GM19328 (cell line): ENCODE results near the gene UNCX.

ENCODE experiments used
- ATAC-seq: cut with Tn5 transposase; IDR thresholded peaks from one replicate; pipeline ENCODE4 v1.9.1; 2021; ENCODE audit warnings: mild to moderate bottlenecking, moderate library complexity; ENCODE audit not compliant: unreplicated experiment

The UNCX gene

DNA sequence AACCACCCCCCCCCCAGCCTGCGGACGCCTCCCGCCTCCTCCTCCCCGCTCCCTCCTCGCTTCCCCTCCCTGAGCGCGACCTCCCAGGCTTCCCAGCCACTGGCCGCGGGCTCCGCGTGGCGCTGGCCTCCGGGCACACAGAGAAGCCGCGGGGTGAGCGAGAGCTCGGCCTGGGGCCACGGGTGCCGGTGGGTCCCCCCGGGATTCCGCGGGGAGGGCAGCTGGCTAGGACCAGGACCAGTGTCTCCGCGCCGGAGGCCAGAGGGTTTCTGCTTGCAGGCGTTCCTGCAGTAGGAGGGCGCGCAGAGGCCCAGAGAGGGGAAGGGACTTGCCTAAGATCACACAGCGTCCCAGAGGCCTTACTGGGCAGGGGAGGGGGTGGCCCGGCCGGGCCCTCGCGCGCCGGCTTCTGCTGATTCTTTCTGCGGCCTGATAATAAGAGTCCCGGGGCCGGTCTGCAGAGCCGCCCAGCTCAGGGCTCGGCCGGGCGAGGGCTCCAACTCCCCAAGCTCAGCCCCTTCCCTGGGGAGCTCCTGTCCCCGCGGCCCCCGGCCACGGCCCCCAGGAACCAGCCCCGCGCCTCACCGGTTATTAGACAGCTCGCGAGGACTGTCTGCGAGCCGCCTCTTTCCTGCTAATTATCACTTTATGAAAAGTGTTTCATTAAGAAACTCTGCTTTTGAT lies 10.1 kb downstream of the UNCX start:
- ATAC-seq, result no peak

- ATAC-seq, result no peak
These were observed 10.8 kb downstream of the UNCX start for GRCh38 chr7:1243290-1243963.

DNA sequence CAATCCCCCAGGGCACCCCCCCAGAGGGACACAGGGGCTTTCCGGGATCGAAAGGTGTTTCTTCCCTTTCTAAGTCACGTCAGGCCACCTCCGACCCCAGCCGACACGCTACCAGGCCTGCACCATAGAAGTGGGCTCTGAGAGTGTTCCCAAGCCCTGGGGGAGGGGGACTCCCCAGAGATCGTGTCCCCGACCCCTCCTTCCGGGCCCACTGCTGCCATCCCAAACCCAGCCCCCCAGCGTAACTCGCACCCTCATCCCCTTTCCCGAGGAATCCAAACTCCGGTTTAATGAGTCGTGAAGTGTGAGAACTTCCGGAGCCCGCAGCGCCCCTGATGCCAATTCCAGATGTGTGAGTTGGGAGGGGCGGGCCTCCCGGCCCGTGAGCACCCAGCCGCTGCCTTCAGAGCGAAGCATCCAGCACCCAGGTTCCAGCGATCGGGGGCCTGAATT lies 11.3 kb downstream of the UNCX start:
- no peak for ATAC-seq

DNA sequence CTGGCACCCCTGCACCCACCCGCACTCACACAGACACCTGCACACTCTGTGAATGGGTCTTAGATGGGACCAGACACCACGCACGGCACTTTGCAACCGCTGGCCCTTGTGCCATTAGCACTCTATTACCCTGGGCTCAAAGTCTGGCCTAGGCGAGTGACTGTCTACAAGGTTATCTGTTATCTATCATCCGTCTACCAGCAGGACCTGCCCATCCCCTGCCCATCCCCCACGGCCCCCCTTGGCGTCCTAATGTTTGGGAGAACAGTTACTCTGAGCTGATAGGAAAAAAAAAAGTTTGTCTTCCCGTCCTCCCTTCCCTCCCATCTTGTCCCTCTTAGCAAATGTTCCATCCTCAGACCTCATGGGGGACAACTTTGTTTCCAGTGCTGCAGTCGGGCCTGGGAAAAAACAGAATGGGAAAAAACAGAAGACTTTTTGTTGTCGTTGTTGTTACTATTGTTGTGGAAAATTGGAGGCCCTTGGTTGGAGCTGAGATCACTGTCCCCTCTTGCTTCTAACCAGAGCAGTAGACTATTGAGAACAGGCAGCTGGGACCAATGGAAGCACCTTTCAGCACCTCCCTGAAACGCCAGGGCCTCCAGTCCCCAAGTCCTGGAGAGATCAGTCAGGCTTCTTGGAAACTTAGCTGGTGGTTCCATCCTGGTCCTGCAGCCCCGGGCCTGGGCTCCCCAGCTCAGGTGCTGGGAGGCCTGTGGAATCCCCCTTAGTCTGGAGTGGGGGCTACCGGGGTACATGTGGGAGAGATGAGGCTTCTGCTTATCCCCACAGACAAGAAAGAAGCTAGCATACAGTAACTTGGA lies 12.2 kb downstream of the UNCX start:
- ATAC-seq, result no peak

- no peak for ATAC-seq
These were observed 12.9 kb downstream of the UNCX start for GRCh38 chr7:1245524-1246050.

DNA sequence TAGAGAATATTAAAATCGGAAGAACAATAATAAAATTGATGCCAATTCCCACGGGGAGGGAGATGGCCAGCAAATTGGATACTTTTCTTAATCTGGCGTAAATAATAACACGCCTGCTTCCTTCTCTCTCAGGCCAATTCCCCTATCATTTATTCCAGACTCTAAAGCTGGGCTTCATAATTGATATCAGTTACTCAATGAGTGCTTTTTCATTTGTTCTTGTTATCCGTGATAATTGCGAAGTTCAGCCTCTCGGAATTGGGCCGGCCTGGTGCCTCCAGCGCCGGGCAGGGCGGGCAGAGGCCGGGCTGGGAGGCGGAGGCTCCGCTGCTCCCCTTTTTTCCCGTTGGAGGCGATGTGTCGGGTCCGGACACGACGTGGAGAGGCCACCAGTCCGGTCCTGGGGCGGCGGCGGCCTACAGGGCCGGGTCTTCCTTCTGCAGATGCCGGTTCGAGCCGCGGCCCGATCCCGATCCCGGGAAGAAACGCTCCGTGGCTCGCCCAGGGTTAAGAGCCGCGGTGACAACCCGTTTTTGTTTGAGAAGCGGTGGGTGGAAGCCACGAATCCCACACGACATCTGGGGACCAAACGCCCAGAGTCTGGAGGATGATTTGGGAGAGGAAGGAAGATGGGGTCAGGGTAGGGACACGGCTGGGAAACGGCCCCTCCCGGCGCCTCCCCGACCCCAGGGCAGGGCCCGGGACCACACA lies 13.6 kb downstream of the UNCX start:
- ATAC-seq, result no peak

DNA sequence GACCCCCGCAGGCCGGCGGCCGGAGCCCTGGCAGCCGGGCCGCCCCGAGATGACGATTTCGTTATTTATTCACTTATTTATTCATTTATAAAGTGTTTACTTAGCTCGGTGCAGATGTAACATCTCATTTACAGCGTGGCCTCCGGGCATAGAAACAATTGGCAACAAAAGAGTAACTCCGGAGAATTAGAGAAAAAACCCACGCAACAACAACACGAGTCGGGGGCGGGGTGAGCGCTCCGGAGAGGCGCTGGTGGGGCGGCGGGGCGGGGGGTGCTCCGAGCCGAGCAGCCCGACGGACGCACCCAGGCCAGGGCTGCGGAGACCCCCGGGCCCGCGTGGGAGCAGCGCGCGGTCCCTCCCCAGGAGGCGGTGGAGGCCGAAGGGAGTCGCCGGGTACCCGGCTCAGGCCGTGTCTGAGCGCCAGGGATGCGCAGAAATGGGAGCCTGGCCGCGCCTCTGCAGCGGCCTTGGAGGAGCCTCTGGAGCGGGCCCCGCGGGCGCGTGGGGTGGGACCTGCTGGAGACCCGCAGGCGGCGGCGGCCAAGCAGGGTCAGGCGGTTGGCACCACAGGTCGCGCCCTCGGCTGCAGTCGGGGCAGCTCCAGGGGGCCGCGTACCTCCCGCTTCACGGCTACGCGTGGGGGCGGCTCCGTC lies 14.3 kb downstream of the UNCX start:
- ATAC-seq, result no peak

DNA sequence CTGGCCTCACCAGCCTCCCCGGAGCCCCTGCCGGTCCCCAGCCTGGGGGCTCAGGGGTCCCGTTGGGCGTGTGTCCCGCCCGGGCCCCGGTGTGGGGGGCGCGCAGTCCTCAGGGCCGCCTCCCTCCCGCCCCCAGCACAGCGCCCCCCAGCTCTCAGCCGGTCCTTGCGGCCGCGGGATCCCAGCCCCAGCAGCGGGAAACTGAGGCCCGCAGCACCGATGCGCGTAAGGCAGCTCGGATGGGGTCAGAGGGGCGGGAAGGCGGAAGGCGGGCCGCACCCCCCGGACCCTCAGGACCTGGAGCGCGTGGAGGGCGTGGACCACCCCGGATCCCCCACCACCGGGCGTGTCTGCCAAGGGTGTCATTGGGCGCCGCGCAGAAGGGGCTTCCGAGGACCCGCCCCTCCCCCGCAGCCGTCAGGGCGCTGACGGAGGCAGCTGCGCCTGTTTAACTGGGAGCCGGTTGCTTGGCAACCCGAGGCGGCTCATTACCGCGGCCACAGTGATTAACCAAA lies 14.9 kb downstream of the UNCX start:
- no peak for ATAC-seq

DNA sequence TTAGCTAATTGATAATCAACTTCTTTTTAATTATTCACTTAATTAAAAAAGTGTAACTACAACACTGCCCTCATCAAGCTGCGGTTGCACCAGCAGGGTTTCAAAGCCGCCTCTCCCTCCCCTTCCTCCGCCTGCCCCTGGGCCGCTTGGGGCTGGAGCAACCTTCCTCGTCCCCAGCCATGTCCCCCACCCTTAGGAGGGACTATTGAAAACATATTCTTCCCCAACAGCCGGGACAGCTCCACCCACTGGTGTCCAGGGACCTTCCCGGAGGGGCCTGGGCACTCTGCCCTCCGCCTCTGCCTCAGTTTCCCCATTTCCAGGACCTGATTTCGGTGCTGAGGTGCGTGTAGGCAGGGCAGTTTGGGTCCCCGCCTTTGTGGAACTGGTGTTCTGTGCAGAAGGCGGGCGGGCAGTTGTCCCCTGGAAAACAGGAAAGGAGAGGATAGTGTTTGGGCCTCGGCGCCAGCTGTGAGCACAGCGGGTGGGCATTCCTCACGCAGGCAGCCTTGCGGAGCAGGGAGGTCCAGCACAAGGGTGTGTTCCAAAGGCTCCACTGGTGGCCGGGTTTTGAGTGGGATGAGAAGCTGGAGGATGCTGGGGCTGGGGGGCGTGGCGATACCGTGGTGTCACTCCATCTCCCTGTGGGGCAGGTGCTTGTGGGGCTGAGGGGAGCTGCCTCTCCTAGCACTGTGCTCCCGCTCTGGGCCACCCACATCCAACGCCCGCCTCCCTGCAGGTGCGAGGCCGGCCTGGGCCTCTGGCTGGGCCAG lies 15.7 kb downstream of the UNCX start:
- ATAC-seq, result no peak

GRCh38 chr7:1248916-1249581 lies 16.4 kb downstream of the UNCX start:
- ATAC-seq, result no peak

- no peak for ATAC-seq
These were observed 17.1 kb downstream of the UNCX start for GRCh38 chr7:1249731-1250130.

DNA sequence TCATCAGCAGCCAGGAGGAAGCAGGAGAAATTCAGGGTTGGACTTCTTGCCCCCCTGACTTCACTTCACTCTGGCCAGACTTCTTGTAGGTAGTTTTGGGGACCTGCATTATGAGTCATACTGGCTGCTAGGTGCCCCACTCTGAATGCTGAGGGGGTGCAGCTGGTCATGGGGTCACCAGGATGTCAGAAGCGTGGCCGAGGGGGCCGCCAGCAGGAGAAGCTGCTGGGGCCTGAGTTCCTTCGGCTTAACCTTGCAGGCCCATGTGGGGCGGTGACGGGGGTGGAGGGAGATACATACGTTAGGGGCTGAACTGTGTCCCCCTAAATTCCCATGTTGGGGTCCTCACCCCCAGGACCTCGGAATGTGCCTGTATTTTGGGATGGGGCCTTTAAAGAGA lies 18.2 kb downstream of the UNCX start:
- ATAC-seq, result no peak

GRCh38 chr7:1251796-1252539 lies 19.3 kb downstream of the UNCX start:
- ATAC-seq, result no peak

DNA sequence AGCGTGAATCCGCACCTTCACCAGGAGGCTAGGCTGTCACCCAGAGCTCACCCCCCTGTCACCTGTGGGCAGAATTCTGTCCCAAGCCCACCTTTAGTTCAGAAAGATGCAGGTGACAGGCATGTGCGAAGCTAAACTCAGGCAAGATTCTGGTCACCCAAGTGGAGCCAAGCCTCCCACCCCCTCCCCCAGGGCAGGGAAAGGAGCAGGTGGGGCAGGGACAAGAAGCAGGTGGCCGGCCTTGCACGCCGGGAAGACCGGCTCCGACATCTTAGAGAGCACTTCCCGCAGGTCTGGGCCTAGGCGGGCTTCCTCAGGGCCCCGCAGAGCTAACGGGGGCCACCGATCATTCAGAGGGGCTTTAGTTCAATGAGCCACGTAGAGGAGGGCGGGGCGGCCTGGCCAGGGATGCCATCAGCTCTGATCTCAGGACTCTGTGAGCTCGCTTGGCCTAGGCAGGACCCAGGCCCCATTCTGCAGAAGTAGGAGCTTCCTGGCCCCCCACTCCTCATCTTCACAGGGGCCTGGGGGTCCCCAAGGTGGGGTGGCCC lies 19.9 kb downstream of the UNCX start:
- ATAC-seq, result no peak

DNA sequence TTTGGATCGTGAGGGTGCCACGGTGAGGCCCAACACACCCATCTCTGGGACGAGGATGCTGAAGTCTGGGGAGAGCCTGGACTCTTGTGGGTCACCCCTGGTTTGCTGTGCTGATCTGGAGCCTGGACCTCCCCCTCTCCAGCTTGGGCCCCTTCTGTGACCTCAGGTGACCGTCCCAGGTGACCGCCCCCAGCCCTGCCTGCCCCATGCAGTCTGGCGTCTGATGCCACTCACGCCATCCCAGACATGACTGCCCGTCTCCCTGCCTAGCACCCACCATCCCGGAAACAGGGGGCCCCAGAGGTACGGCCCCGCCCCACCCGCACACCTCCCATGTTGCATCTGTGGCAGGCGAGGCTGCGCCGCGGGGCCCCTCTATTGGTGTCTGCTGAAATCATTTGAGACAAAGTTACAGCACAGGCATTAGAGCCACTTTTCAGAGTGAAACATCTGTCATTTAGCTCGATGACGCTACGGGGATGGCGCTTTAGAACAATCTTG lies 21.1 kb downstream of the UNCX start:
- no peak for ATAC-seq

DNA sequence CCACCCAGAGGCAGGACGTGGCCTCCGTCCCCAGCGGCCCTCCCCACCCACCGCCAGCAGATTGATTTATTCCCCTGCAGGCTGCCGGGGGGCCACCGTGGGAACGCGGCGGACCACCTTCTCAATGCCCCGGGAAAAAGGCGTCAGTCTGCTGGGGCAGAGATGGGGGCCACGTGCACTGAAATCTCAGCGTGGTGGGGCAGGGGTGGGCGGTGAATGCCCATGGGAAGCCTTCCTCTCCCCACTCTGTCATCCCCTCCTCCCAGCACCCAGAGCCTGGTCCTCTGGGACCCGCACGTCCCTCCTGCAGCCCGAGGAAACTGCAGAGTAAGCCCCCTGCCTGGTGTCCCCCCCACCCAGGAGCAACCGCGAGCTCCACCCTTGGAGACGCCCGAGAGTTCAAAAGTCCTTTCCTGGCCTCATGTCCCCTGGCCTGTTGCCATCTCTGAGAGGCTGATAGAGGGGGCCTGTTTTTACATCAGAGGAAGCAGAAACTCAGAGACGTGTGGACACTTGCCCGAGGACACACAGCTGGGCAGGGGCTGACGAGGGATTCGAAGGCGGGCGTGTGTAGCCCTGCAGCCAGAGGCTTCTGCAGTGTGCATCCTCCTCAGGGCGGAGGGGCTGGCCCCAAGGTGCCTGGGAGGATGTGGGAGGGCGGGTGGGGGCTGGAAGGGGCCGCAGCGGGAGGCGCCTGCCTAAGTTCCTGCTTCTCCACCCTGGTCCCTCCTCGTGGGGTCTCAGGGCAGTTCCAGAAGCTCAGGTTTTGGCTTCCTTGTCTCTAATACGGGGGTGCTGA lies 21.8 kb downstream of the UNCX start:
- ATAC-seq, result no peak
